ENCODE data around the gene C1orf35.

- TF ChIP-seq POLR2A (IDR thresholded peaks at IDR 0.05) (no peak), CTCF (IDR thresholded peaks at IDR 0.05) (no peak)
These were observed 21.4 kb downstream of the C1orf35 start for GRCh38 chr1:228081578-228082213.
